ENCODE measurements around the gene NRXN3.

Gene NRXN3

DNA sequence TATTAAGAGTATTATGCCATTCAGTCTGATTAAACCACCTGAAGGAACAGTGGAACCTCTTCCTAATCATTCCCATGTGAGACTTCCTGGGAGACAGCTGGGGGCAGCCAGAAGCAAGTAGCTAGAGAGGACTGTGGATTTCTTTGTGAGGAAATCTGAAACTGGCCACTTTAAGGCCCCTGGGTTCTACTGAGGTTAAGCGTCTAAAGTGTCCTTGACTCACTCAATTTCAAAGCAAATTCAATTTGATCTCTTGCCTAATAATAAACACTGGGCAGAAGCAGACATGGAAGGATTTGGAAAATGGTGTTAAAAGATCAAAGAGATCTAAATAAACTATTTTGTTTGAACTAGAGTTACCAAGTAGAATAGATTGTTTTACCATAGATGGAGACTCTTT is 909.9 kb downstream of the NRXN3 start:
- TF ChIP-seq GATA2 (IDR thresholded peaks at IDR 0.05; ENCODE audit: low read depth, low read length) (no peak), GATA3 (IDR thresholded peaks at IDR 0.05; ENCODE audit: low read depth, low read length) (no peak)

DNA sequence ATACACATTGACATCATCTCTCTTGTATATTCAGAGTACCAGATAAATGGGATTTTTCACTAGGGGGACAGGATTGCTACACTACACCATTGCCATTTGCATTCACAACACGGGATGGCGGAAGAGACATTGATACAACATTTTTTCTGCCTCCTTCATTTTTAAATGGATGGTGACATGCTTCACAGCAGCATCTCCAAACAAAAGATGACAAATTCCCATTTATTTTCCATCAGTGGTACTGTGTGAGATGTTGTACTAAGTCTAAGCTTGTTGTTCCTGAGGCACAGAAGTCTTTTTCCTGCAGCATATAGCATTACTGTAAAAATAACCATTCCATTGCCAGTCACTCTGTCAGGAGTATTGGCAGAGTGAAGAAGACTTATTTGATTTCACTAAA is 912.7 kb downstream of the NRXN3 start:
- no peak for TF ChIP-seq GATA3 (IDR thresholded peaks at IDR 0.05; ENCODE audit: low read depth, low read length)
- TF ChIP-seq GATA2 (IDR thresholded peaks at IDR 0.05; ENCODE audit: low read depth, low read length) = no peak

DNA sequence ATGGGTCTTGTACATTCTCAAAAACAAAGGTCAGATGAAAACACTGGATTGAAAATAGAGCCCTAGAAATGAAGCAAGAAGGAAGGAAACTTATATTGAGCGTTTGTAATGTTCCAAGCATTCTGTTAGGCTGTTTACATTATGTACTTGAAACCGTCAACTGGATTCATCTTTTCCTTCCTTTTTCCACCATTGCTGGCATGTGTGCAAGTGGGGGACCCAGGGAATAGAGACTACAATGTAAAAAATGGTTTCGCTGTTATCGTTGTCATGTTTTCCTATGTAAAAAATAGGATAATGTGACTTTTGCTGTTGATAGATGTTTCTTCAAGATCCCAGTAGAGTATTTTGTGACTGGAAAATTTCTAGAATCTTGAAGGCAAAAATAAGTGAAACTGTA is 913.2 kb downstream of the NRXN3 start:
- TF ChIP-seq GATA3 (IDR thresholded peaks at IDR 0.05; ENCODE audit: low read depth, low read length) = no peak
- TF ChIP-seq GATA2 (IDR thresholded peaks at IDR 0.05; ENCODE audit: low read depth, low read length) = no peak

DNA sequence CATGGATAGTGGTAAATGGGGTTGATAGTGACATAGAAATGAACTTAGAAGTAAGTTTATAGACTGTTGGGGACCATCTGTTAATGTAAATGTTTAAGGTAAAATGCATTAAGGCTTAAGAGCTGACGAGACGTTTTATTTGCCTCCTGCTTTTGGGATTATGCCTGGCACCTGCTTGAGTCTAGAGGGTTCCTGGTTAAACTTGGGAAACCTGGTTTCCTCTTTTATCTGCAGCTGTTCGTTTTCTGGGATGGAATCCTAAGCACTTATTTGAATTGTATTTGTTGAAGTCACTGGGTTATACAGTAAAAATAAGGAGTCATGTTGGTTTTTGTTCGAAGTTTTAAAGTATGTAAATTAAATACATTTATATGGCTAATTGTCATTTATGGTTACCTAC is 914.7 kb downstream of the NRXN3 start:
- TF ChIP-seq GATA3 (IDR thresholded peaks at IDR 0.05; ENCODE audit: low read depth, low read length) = no peak
- no peak for TF ChIP-seq GATA2 (IDR thresholded peaks at IDR 0.05; ENCODE audit: low read depth, low read length)

DNA sequence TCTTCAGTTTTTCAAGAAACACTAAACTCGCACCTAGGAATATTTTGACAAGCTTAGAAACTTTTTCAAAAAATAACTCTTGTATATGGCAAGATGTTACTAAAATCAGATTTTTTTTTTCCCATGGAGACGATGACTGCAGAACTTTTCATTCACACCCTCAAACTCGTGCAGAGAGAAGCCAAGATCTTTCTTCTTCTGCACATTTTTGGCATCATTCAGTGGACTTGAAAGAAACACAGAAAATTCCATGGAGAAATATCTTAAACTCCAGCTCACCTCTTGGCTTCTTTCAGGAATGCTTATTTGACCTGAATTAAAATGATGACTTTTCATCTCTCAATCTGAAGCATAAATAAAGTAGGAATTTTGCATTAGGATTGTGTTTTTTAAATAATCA is 919.4 kb downstream of the NRXN3 start:
- TF ChIP-seq GATA3 (IDR thresholded peaks at IDR 0.05; ENCODE audit: low read depth, low read length) = no peak
- no peak for TF ChIP-seq GATA2 (IDR thresholded peaks at IDR 0.05; ENCODE audit: low read depth, low read length)

DNA sequence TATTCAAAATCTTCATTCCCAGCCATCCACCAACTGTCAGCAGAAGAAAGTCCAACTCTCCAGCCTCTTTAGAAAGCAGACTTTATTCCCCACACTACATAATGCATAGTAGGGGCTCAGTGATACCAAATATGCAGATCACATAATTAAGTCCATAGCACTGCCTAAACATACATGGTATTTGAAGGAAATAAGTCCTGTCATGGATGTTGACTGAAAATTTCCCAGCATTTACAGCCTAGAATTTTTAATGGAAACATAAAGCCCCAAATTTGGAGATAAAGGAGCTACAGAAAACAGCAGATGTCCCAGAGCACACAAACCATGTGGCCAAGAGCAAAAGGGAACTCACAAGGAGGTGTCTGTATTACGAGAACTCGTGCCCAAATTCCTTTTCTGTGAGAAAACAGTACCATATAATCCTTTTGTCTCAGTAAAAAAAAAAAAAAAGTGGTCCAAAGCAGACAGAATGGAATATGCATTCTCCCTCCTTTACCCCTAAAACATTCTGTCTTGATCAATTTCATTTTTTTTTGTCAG is 920.5 kb downstream of the NRXN3 start:
- TF ChIP-seq GATA3 (IDR thresholded peaks at IDR 0.05; ENCODE audit: low read depth, low read length) (no peak), GATA2 (IDR thresholded peaks at IDR 0.05; ENCODE audit: low read depth, low read length) (no peak)

DNA sequence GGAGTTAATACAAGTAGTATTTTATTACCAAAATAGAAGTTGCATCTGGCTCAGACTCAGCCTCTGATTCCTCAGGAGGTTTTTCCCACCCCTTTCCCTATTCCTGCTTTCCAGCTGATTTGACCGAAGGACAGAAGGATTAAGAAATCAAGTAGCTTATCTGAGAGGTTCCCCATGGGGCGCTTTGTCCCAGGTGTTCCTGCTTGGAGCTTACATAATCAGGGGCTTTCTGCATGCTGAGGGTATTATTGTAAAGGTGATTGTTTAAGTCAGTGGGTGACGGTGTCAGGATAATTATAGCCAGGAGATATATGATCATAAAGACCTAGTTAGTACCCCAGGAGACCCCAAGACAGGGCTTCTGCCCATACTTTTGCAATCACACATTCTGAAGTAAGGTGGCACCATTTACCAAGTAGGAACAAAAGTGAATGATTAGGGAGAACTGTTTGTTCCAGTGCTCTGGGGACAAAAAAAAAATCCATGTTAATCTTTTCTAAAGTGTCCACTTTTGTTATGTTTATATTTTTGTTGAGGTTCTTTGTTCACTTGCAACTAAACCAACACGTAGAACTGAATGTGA is 921.3 kb downstream of the NRXN3 start:
- TF ChIP-seq GATA3 (IDR thresholded peaks at IDR 0.05; ENCODE audit: low read depth, low read length) (no peak), GATA2 (IDR thresholded peaks at IDR 0.05; ENCODE audit: low read depth, low read length) (no peak)

DNA sequence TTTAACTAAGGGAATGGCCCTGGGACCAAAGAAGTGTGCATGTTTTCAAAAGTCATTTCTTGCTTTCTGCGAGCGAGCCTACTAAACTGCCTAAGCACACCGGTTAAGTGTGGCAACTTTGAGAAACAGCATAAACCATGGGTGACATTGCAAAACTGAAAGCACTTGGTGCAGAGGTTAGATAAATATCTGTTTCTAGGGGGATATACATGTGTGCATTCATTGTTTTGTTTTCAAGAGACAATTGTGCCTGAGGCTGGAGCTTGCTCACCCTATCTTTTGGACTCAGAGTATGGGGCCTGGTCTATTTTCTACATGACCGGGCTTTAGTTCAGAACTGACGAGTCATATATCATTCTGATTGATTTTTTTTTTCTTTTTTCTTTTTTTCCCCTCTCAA is 923.4 kb downstream of the NRXN3 start:
- TF ChIP-seq GATA3 (IDR thresholded peaks at IDR 0.05; ENCODE audit: low read depth, low read length) (no peak), GATA2 (IDR thresholded peaks at IDR 0.05; ENCODE audit: low read depth, low read length) (no peak)

DNA sequence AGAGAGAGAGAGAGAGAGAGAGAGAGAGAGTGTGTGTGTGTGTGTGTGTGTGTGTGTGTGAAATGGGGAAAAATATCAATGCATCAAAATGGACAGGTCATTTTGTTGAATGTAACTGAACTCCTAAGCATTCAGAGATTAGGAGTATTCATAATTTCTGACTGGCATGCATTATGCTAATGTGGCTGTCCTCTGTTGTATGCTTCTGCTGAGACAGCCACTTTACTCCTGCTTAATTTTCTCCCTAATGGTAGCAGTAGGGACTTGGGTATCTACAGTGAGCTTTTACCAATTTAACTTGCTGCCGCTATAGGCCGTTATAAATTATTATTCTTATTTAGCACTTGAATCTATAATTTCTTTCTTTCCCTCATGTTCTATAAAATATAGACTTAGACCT is 924.8 kb downstream of the NRXN3 start:
- TF ChIP-seq GATA2 (IDR thresholded peaks at IDR 0.05; ENCODE audit: low read depth, low read length) (no peak), GATA3 (IDR thresholded peaks at IDR 0.05; ENCODE audit: low read depth, low read length) (no peak)

DNA sequence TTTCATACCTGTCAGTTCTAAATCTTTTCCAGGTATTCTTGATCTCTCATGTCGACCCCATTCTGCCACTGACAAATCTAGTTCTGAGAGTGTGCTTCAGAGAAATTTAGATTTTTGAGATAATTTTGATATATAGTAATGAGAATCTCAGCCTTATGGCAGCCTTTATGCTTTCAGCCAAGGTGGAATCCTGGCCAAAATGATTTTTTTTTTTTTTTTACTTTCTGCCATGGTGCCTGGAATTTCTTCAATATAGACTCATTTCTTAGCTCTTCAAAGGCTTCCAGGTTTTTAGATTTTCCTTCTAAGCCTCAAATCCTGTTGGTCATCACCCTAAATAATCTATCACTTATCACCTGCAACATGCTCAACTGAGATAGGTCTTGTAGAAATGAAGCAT is 926.6 kb downstream of the NRXN3 start:
- TF ChIP-seq GATA2 (IDR thresholded peaks at IDR 0.05; ENCODE audit: low read depth, low read length) (no peak), GATA3 (IDR thresholded peaks at IDR 0.05; ENCODE audit: low read depth, low read length) (no peak)

DNA sequence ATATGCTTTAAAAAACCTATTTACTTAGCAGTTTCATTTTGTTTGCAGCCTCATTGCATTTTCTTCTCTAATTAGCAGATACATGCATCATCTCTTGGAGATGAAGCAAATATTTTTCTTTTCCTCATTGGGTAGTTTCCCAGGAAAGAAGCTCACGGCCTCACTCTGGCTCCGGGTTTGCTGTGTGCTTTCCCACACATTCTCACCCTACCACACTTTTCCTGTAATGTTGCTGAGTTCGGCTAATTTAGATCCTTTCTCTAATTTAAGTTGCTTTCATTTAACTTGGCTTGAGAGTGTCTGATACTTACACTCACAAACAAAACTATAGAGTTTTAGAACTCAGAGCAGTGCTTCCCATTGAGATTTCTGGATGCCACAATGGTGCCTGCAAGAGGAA is 928.2 kb downstream of the NRXN3 start:
- TF ChIP-seq GATA2 (IDR thresholded peaks at IDR 0.05; ENCODE audit: low read depth, low read length) (no peak), GATA3 (IDR thresholded peaks at IDR 0.05; ENCODE audit: low read depth, low read length) (no peak)

DNA sequence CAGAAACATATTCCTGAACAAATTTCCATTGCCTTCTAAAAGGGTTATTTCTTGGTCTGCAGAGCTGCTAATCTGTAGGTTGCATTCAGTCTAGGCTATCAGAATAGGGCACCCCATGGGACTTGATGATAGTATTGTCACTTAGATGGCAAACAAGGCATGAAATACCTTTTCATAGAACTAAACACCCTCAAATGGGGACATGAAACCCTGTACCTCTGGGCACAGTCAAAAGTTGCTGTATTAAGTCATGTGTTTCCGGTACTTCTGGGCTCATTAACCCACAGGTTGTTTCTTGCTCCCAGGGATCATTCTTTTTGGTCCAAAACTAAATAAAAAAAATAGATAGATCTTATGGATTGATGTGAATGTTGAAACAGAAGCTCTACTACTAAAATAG is 930.4 kb downstream of the NRXN3 start:
- no peak for TF ChIP-seq GATA2 (IDR thresholded peaks at IDR 0.05; ENCODE audit: low read depth, low read length)
- no peak for TF ChIP-seq GATA3 (IDR thresholded peaks at IDR 0.05; ENCODE audit: low read depth, low read length)

DNA sequence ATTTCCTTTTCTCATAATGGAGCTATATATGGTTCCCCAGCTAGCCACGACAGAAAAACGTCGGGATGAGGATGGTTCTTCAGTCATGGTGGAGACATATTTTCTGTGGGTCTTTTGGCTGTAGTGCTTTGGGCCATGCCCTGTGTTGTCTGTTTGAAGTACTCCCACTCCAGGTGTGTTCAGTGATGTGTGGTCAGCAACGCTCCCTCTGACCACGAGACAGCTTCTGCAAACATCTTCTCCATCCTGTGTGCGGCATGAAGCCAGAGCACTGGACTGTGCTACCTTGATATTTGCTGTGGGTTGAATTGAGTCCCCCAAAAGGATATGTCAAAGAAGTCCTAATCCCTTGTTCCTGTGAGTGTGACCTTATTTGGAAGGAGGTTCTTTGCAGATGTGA is 931.2 kb downstream of the NRXN3 start:
- TF ChIP-seq GATA2 (IDR thresholded peaks at IDR 0.05; ENCODE audit: low read depth, low read length) (no peak), GATA3 (IDR thresholded peaks at IDR 0.05; ENCODE audit: low read depth, low read length) (no peak)

DNA sequence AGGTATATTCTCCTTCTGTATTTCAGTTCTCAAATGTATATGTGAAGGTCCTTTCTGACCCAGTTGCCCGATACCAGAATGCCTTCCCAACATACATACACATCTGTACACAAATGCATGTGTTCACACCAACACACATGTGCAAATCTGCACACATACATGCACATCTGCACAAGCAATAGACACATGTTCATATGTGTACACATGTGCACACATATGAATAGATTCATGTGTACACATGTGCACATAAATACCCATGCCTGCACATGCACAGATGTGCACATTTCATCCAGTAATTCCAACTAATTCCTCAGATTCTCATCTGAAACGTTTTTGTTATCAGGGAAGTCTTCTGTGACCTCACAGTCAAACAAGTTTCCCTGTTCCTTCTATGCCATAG is 933.6 kb downstream of the NRXN3 start:
- TF ChIP-seq GATA3 (IDR thresholded peaks at IDR 0.05; ENCODE audit: low read depth, low read length) (no peak), GATA2 (IDR thresholded peaks at IDR 0.05; ENCODE audit: low read depth, low read length) (no peak)

DNA sequence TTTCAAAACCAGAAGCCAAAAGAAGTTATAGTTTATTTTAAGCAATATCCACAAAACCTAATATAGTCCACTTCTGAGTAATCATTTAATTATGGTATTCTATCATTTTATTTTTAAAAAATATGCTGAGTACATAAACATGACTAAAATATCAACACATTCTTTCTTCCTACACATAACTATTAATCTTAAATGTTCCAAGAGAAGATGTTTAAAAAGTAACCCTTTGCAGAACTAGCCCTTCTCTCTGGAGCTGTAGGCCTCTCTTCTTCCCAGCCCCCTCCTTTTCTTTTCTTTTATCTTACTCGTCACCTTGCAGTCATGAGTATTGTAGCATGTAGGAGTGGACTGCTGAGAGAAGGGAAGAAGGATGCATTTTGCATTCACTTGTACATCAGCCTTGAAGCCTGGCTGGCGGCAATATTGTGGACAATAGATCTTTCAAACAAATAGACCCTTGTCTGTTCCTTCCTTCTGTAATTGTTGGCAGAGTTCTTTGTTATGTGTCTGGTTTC is 941.9 kb downstream of the NRXN3 start:
- TF ChIP-seq GATA2 (IDR thresholded peaks at IDR 0.05; ENCODE audit: low read depth, low read length) (no peak), GATA3 (IDR thresholded peaks at IDR 0.05; ENCODE audit: low read depth, low read length) (no peak)

DNA sequence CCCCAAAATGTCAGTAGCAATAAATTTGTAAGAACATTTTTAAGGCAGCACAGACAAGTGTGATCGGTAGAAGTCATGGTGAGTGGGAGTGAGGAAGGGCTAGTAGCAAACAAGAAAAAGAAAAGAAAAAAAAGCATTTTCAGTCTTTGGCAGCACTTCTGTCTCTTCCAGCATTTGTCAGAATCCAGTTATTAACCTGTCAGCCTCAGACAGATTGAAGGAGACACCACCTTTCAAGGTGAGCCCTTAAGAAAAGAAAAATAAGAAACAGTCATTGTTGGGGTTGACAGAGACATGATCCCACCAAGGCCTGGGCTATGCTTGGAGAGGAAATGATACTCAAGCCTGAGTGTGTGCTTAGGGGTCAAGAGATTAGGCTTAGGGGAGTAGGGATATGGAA is 947.4 kb downstream of the NRXN3 start:
- TF ChIP-seq GATA3 (IDR thresholded peaks at IDR 0.05; ENCODE audit: low read depth, low read length) = no peak
- no peak for TF ChIP-seq GATA2 (IDR thresholded peaks at IDR 0.05; ENCODE audit: low read depth, low read length)

All from SH-SY5Y (cell line).